H1 (cell line): ENCODE data around the gene GSX1.

Experiments used
- BCL11A ChIP-seq, 2 experiments: IDR thresholded peaks; one replicate each; pipeline ENCODE4 v1.6.1; 2011; ENCODE audit warnings: low read depth in 2 of 2, low read length in 2 of 2, mild to moderate bottlenecking in 2 of 2
- CHD2 ChIP-seq: IDR thresholded peaks from 2 replicates; pipeline ENCODE4 v1.6.1; 2012; ENCODE audit warnings: low read length, improper control_type of control experiment
- CTCF ChIP-seq, 3 experiments: IDR thresholded peaks; 1 replicate in 2 of 3; 2 replicates in 1 of 3; pipeline versions ENCODE4 v1.5.1 to v1.6.1; 2011; ENCODE audit warnings: low read length in 3 of 3, mild to moderate bottlenecking in 3 of 3, inconsistent platforms in 2 of 3, low read depth in 1 of 3, moderate library complexity in 1 of 3; ENCODE audit not compliant: insufficient read depth in 1 of 3; ENCODE audit errors: control extremely low read depth in 1 of 3
- FOSL1 ChIP-seq: IDR thresholded peaks from 2 replicates; pipeline ENCODE4 v1.6.1; 2011; ENCODE audit warnings: mild to moderate bottlenecking, low read depth, low read length, moderate library complexity; ENCODE audit not compliant: insufficient read depth
- GTF2F1 ChIP-seq: IDR thresholded peaks from 2 replicates; pipeline ENCODE4 v1.6.1; 2012; ENCODE audit warnings: low read depth, low read length, improper control_type of control experiment, borderline replicate concordance
- MAX ChIP-seq: IDR thresholded peaks from 2 replicates; pipeline ENCODE4 v1.6.1; 2012; ENCODE audit warnings: inconsistent platforms
- POLR2A ChIP-seq, 2 experiments: IDR thresholded peaks; 1 replicate in 1 of 2; 2 replicates in 1 of 2; pipeline ENCODE4 v1.6.1; 2011; ENCODE audit warnings: low read depth in 2 of 2, low read length in 2 of 2, mild to moderate bottlenecking in 2 of 2; ENCODE audit errors: control extremely low read depth in 1 of 2
- POLR2AphosphoS5 ChIP-seq: IDR thresholded peaks from 2 replicates; pipeline ENCODE4 v1.6.1; 2011; ENCODE audit warnings: low read depth, low read length
- RFX5 ChIP-seq: IDR thresholded peaks from 2 replicates; pipeline ENCODE4 v1.6.1; 2011; ENCODE audit warnings: low read depth, low read length, improper control_type of control experiment, borderline replicate concordance
- SP2 ChIP-seq: IDR thresholded peaks from 2 replicates; pipeline ENCODE4 v1.6.1; 2012; ENCODE audit warnings: mild to moderate bottlenecking, low read length, inconsistent platforms
- YY1 ChIP-seq: IDR thresholded peaks from 2 replicates; pipeline ENCODE4 v1.6.1; 2011; ENCODE audit warnings: low read depth, mild to moderate bottlenecking, low read length

- no peak for TF ChIP-seq BCL11A (IDR thresholded peaks at IDR 0.05; ENCODE audit: low read depth in 2 of 2, low read length in 2 of 2)
- TF ChIP-seq RFX5 = no peak
- TF ChIP-seq GTF2F1 = no peak
- no peak for TF ChIP-seq YY1
- TF ChIP-seq FOSL1 = no peak
- no peak for TF ChIP-seq CHD2
- no peak for TF ChIP-seq CTCF (IDR thresholded peaks at IDR 0.05; ENCODE audit: control extremely low read depth in 1 of 3, insufficient read depth in 1 of 3, low read depth in 1 of 3, low read length in 3 of 3)
- no peak for TF ChIP-seq SP2
- TF ChIP-seq POLR2A (IDR thresholded peaks at IDR 0.05; ENCODE audit: control extremely low read depth in 1 of 2, low read depth in 2 of 2, low read length in 2 of 2) = no peak
- TF ChIP-seq MAX = no peak
- TF ChIP-seq POLR2AphosphoS5 = no peak
These were observed 29.3 kb downstream of the GSX1 start for GRCh38 chr13:27821566-27821965.
